Erythroblast (primary cell): Measurements from ENCODE around the gene RASL10A.

Source experiments
- DNase-seq, 2 experiments: peaks; one replicate each; lab custom pipeline; 2025; lab: John Stamatoyannopoulos, UW
- GATA1 ChIP-seq: IDR thresholded peaks from 2 replicates; pipeline ENCODE4 v1.6.1; 2011; ENCODE audit warnings: low read depth, mild to moderate bottlenecking, control low read depth, low read length, moderate library complexity
- POLR2A ChIP-seq: IDR thresholded peaks from 2 replicates; pipeline ENCODE4 v1.6.1; 2011; ENCODE audit warnings: mild to moderate bottlenecking, low read length

Gene RASL10A

GRCh38 chr22:29334148-29334547 lies 18.7 kb upstream of the RASL10A start:
- TF ChIP-seq POLR2A (no peak), GATA1 (no peak)
- no peak for DNase-seq

GRCh38 chr22:29332886-29333496 lies 17.5 kb upstream of the RASL10A start:
- TF ChIP-seq GATA1 (no peak), POLR2A (no peak)
- DNase-seq, result no peak

GRCh38 chr22:29331658-29332300 lies 16.3 kb upstream of the RASL10A start:
- no peak for DNase-seq
- TF ChIP-seq GATA1 (no peak), POLR2A (no peak)

- TF ChIP-seq GATA1, result no peak
- TF ChIP-seq POLR2A, result no peak
- no peak for DNase-seq
Observed at GRCh38 chr22:29331213-29331612, 15.7 kb upstream of the RASL10A start.

- DNase-seq, result no peak
- no peak for TF ChIP-seq POLR2A
- no peak for TF ChIP-seq GATA1
Observed at GRCh38 chr22:29330753-29331152, 15.3 kb upstream of the RASL10A start.

- no peak for DNase-seq
- no peak for TF ChIP-seq POLR2A
- TF ChIP-seq GATA1, result no peak
Observed at GRCh38 chr22:29330291-29330690, 14.8 kb upstream of the RASL10A start.

- no peak for DNase-seq
- TF ChIP-seq POLR2A (no peak), GATA1 (no peak)
Observed at GRCh38 chr22:29329581-29329980, 14.1 kb upstream of the RASL10A start.

- DNase-seq, result no peak
- no peak for TF ChIP-seq POLR2A
- no peak for TF ChIP-seq GATA1
Observed at GRCh38 chr22:29328566-29329500, 13.3 kb upstream of the RASL10A start.

GRCh38 chr22:29328055-29328454 lies 12.6 kb upstream of the RASL10A start:
- DNase-seq, result no peak

GRCh38 chr22:29327089-29327764 lies 11.7 kb upstream of the RASL10A start:
- TF ChIP-seq GATA1 (no peak), POLR2A (no peak)
- DNase-seq, result no peak

More at GRCh38 chr22:29328055-29328454, 12.6 kb upstream of the RASL10A start:
- no peak for TF ChIP-seq POLR2A
- no peak for TF ChIP-seq GATA1

GRCh38 chr22:29326481-29326880 lies 11.0 kb upstream of the RASL10A start:
- TF ChIP-seq GATA1, result no peak
- no peak for TF ChIP-seq POLR2A
- no peak for DNase-seq

- TF ChIP-seq POLR2A, result no peak
- no peak for TF ChIP-seq GATA1
- no peak for DNase-seq
Observed at GRCh38 chr22:29325785-29326315, 10.4 kb upstream of the RASL10A start.

GRCh38 chr22:29325356-29325755 lies 9.9 kb upstream of the RASL10A start:
- DNase-seq, result no peak
- no peak for TF ChIP-seq GATA1
- TF ChIP-seq POLR2A, result no peak
